IPS-20b (cell line): ENCODE data around the gene BPIFA2.
"Not testable (repeated sequence)": the region's sequence is repeated elsewhere in the genome, so short reads cannot be mapped to it uniquely, and the experiment has no call there.

ENCODE experiments used
- H3K27ac ChIP-seq: one replicate; pipeline ENCODE4 v1.5.1; 2013; ENCODE audit warnings: low read length
- H3K27me3 ChIP-seq: 2 replicates; pipeline ENCODE4 v1.6.1; 2013; ENCODE audit warnings: mild to moderate bottlenecking, low read length, inconsistent platforms; ENCODE audit not compliant: insufficient read depth
- H3K36me3 ChIP-seq: 2 replicates; pipeline ENCODE4 v1.6.1; 2013; ENCODE audit warnings: low read depth, mild to moderate bottlenecking, inconsistent platforms, low read length, moderate library complexity; ENCODE audit not compliant: insufficient read depth
- H3K4me1 ChIP-seq: 2 replicates; pipeline ENCODE4 v1.6.1; 2013; ENCODE audit warnings: mild to moderate bottlenecking, control low read depth, inconsistent platforms, low read length, moderate library complexity; ENCODE audit not compliant: insufficient read depth
- H3K4me3 ChIP-seq: 2 replicates; pipeline ENCODE4 v1.5.1; 2013; ENCODE audit warnings: mild to moderate bottlenecking, low read length, inconsistent platforms
- H3K9ac ChIP-seq: 2 replicates; pipeline ENCODE4 v1.6.1; 2013; ENCODE audit warnings: low read depth, mild to moderate bottlenecking, inconsistent platforms, low read length, moderate library complexity
- H3K9me3 ChIP-seq: 2 replicates; pipeline ENCODE4 v1.6.1; 2013; ENCODE audit warnings: mild to moderate bottlenecking, low read depth, low read length, inconsistent platforms; ENCODE audit not compliant: insufficient read depth

BPIFA2 gene

GRCh38 chr20:33178726-33179125, 10.8 kb downstream of the BPIFA2 start:
- no peaks in the 10 kb centered on the region for H3K36me3 ChIP-seq
- no peak overlapping the region for H3K27ac ChIP-seq
- H3K4me1 ChIP-seq, result no peaks in the 10 kb centered on the region; the same call in 1 of the 2 replicates
- H3K9ac ChIP-seq, result no peak overlapping the region
- H3K27me3 ChIP-seq, result no peaks in the 10 kb centered on the region
- H3K9me3 ChIP-seq, result no peaks in the 10 kb centered on the region
- H3K4me3 ChIP-seq, result no peak overlapping the region

- Histone ChIP-seq H3K9me3 (no peaks in the 10 kb centered on the region), H3K27me3 (no peaks in the 10 kb centered on the region), H3K36me3 (no peaks in the 10 kb centered on the region), H3K27ac (no peak overlapping the region), H3K9ac (no peak overlapping the region), H3K4me1 (no peaks in the 10 kb centered on the region; the same call in 1 of the 2 replicates), H3K4me3 (no peak overlapping the region)
Observed at GRCh38 chr20:33180169-33180568, 12.2 kb downstream of the BPIFA2 start.

- Histone ChIP-seq H3K4me1 (no peaks in the 10 kb centered on the region), H3K9ac (no peak overlapping the region), H3K27ac (no peak overlapping the region), H3K36me3 (no peaks in the 10 kb centered on the region), H3K4me3 (no peak overlapping the region), H3K27me3 (no peaks in the 10 kb centered on the region), H3K9me3 (no peaks in the 10 kb centered on the region)
Observed at GRCh38 chr20:33181482-33182093, 13.6 kb downstream of the BPIFA2 start.

DNA sequence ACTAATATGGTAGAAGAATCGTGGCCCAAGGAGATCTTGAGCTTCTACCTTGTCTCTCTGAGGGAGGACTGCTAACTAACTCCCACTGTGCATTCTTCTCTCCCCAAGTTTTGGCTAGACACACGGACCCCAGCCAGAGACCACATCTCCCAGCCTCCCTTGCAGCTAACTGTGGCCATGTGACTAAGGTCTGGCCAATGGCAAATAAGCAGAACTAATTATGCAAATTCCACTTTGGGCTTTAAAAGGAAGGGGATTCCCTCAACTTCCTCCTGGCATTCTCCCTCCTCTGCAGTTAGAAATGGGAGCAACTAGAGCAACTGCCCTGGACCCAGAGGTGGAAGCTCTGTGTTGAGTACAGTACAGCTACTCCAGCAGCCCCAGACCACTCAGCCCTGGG, 15.4 kb downstream of the BPIFA2 start:
- no peak overlapping the region for H3K27ac ChIP-seq
- no peaks in the 10 kb centered on the region for H3K27me3 ChIP-seq
- H3K9ac ChIP-seq, result no peak overlapping the region
- H3K4me3 ChIP-seq, result no peak overlapping the region
- no peaks in the 10 kb centered on the region for H3K36me3 ChIP-seq
- H3K4me1 ChIP-seq, result no peaks in the 10 kb centered on the region
- no peaks in the 10 kb centered on the region for H3K9me3 ChIP-seq

DNA sequence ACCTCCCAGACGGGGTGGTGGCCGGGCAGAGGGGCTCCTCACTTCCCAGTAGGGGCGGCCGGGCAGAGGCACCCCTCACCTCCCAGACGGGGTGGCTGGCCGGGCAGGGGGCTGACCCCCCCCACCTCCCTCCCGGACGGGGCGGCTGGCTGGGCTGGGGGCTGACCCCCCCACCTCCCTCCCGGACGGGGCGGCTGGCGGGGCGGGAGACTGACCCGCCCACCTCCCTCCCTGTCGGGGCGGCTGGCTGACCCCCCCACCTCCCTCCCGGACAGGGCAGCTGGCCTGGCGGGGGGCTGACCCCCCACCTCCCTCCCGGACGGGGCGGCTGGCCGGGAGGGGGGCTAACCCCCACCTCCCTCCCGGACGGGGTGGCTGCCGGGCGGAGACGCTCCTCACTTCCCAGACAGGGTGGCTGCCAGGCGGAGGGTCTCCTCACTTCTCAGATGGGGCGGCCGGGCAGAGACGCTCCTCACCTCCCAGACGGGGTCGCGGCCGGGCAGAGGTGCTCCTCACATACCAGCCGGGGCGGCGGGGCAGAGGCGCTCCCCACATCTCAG, 17.2 kb downstream of the BPIFA2 start:
- not testable (repeated sequence) for H3K27me3 ChIP-seq, H3K36me3 ChIP-seq, H3K4me1 ChIP-seq, H3K4me3 ChIP-seq, H3K9ac ChIP-seq, H3K9me3 ChIP-seq, H3K27ac ChIP-seq

GRCh38 chr20:33187491-33187890, 19.5 kb downstream of the BPIFA2 start:
- no peak overlapping the region for H3K9ac ChIP-seq
- H3K4me1 ChIP-seq, result no peaks in the 10 kb centered on the region
- no peaks in the 10 kb centered on the region for H3K9me3 ChIP-seq
- no peak overlapping the region for H3K4me3 ChIP-seq
- no peak overlapping the region for H3K27ac ChIP-seq
- H3K27me3 ChIP-seq, result no peaks in the 10 kb centered on the region
- H3K36me3 ChIP-seq, result no peaks in the 10 kb centered on the region

DNA sequence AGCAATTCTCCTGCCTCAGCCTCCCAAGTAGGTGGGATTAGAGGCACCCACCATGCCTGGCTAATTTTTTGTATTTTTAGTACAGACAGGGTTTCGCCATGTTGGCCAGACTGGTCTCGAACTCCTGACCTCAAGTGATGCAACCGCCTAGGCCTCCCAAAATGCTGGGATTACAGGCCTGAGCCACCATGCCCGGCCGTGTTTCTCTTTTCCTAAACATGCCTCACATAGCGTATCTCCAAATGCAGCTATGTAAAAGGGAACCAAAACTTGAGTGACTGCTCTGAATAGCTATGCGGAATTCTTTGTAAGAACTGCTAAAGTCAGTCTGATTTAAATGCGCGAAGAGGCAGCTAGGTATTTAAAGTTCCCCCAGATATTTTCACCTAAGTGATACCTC, 20.5 kb downstream of the BPIFA2 start:
- Histone ChIP-seq H3K9ac (no peak overlapping the region), H3K36me3 (no peaks in the 10 kb centered on the region), H3K27me3 (no peaks in the 10 kb centered on the region), H3K9me3 (no peaks in the 10 kb centered on the region), H3K4me1 (no peaks in the 10 kb centered on the region), H3K4me3 (no peak overlapping the region), H3K27ac (no peak overlapping the region)

DNA sequence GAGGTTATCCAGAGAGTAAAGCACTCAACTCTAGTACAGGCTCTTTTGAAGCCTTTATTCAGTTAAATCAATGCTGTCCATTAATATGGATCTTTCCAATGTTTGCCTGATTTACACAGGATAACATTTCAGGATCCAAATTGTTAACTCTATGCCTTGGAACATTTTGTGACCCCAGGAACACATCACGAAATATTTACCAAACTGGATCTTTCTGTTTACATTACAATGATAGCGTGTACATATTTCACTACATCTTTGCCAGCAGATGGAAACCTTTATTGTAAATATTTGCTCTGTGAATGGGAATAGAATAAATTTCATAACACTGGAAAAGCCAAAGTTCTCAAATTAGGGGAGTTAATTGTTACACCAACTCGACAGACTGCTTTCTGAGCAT, 23.5 kb downstream of the BPIFA2 start:
- no peaks in the 10 kb centered on the region for H3K36me3 ChIP-seq
- H3K27ac ChIP-seq, result no peak overlapping the region
- no peaks in the 10 kb centered on the region; the same call in 1 of the 2 replicates for H3K27me3 ChIP-seq
- no peak overlapping the region for H3K4me3 ChIP-seq
- no peaks in the 10 kb centered on the region for H3K9me3 ChIP-seq
- no peak overlapping the region for H3K9ac ChIP-seq
- no peaks in the 10 kb centered on the region for H3K4me1 ChIP-seq

DNA sequence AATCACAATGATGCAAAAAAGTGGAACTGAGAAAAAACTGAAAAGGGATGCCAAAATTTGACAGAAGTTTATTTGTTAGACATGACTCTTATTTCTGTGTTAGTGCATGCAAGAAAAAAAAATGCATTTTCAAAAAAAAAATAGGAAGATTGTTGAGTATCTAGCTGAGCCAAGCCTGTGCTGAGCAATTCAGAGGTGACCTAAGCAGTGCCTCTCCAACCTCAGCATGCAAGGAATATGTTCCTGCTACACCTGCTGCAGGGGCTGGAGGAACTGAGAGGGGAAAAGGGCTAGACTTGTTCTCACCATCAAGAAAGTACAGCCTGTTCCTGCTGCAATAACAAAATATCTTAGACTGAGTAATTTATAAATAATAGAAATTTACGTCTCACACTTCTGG, 24.0 kb downstream of the BPIFA2 start:
- Histone ChIP-seq H3K9me3 (no peaks in the 10 kb centered on the region), H3K27ac (no peak overlapping the region), H3K36me3 (no peaks in the 10 kb centered on the region), H3K9ac (no peak overlapping the region), H3K27me3 (no peaks in the 10 kb centered on the region; the same call in 1 of the 2 replicates), H3K4me1 (no peaks in the 10 kb centered on the region), H3K4me3 (no peak overlapping the region)

GRCh38 chr20:33192912-33193501, 25.0 kb downstream of the BPIFA2 start:
- no peak overlapping the region for H3K4me3 ChIP-seq
- peaks cover 2% of the 10 kb centered on the region; the same call in 1 of the 2 replicates for H3K27me3 ChIP-seq
- no peaks in the 10 kb centered on the region for H3K4me1 ChIP-seq
- no peak overlapping the region for H3K27ac ChIP-seq
- no peak overlapping the region for H3K9ac ChIP-seq
- no peaks in the 10 kb centered on the region for H3K36me3 ChIP-seq
- no peaks in the 10 kb centered on the region for H3K9me3 ChIP-seq

DNA sequence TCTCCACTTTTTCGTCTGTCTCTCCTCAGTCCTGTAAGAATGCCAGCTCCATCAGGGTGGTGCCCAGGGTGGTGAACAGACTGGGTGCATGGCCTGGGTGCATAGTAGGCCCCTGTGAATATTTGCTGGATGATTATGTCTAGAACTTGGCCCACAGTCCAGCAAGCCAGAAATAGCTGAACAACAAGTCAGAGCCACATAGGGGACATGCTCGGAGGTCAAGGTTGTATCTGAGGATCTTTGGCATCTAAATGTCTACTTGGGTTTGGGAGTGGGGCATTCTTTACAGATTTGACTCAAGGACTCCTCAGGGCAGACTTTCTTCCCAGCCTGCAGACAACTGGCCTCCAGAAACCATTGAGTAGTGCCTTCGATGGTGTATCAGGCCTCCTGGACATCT, 31.1 kb downstream of the BPIFA2 start:
- Histone ChIP-seq H3K27me3 (peaks cover 7% of the 10 kb centered on the region), H3K4me1 (no peaks in the 10 kb centered on the region), H3K4me3 (no peak overlapping the region), H3K36me3 (no peaks in the 10 kb centered on the region), H3K27ac (no peak overlapping the region), H3K9ac (no peak overlapping the region), H3K9me3 (no peaks in the 10 kb centered on the region)

GRCh38 chr20:33202451-33202850, 34.5 kb downstream of the BPIFA2 start:
- peaks cover 25% of the 10 kb centered on the region for H3K27me3 ChIP-seq
- H3K4me3 ChIP-seq, result no peak overlapping the region
- no peaks in the 10 kb centered on the region for H3K4me1 ChIP-seq
- H3K9me3 ChIP-seq, result no peaks in the 10 kb centered on the region
- H3K9ac ChIP-seq, result no peak overlapping the region
- H3K36me3 ChIP-seq, result no peaks in the 10 kb centered on the region
- no peak overlapping the region for H3K27ac ChIP-seq
